Endothelial cell of umbilical vein (primary cell): Measurements from ENCODE around the gene TMEM154. TPM values are rescaled to one million over a fixed set of nuclear protein-coding genes. Genes with fewer than 3 reads are reported as not detected.

Experiments used
- BruUV-seq: library from RNA; stranded (reverse); fragments of 400-500 nt; replicated peaks from 2 replicates; lab custom pipeline; 2021; lab: Mats Ljungman, UMichigan
- CTCF ChIA-PET: fragments of 300-600, 350-600 bp; sonication (Branson Sonifier 250); formaldehyde crosslinking; loops from one replicate; lab custom pipeline; 2021; ENCODE audit warnings: antibody characterized with exemption, inconsistent platforms; lab: Charles Lee
- POLR2A ChIA-PET: fragments of 300-600, 350-600 bp; sonication (Branson Sonifier 250); formaldehyde crosslinking; loops from one replicate; lab custom pipeline; 2021; ENCODE audit warnings: antibody characterized with exemption, inconsistent platforms; lab: Charles Lee
- DNase-seq: peaks from one replicate; pipeline ENCODE4 v3.0.0-alpha.2; 2011; ENCODE audit warnings: low read depth, low spot score
- FAIRE-seq: peaks from 2 replicates; lab custom pipeline; 2011; peaks lifted over from hg19 to GRCh38; lab: Jason Lieb, UNC
- H2AFZ ChIP-seq: 2 replicates; pipeline ENCODE4 v1.6.0; 2012; ENCODE audit warnings: low read depth, low read length, control low read depth, inconsistent platforms
- H3K27ac ChIP-seq: 2 replicates; pipeline ENCODE4 v1.5.1; 2011; ENCODE audit warnings: low read depth, mild to moderate bottlenecking, control low read depth, low read length, moderate library complexity; ENCODE audit not compliant: insufficient read depth
- H3K27me3 ChIP-seq, 2 experiments: 2 replicates each; pipeline versions ENCODE4 v1.6.0 to v1.6.1; 2011; ENCODE audit warnings: low read length in 2 of 2, mixed read lengths in 1 of 2; ENCODE audit not compliant: control insufficient read depth in 2 of 2, insufficient read depth in 2 of 2
- H3K36me3 ChIP-seq, 2 experiments: 2 replicates in 1 of 2; 3 replicates in 1 of 2; pipeline ENCODE4 v1.5.1; 2011; ENCODE audit warnings: low read length in 2 of 2, mild to moderate bottlenecking in 1 of 2, moderate library complexity in 1 of 2; ENCODE audit not compliant: control insufficient read depth in 2 of 2, insufficient read depth in 2 of 2; ENCODE audit errors: extremely low read depth in 1 of 2
- H3K4me1 ChIP-seq: 3 replicates; pipeline ENCODE4 v1.5.1; 2011; ENCODE audit warnings: mild to moderate bottlenecking, low read length; ENCODE audit not compliant: control insufficient read depth, insufficient read depth; ENCODE audit errors: extremely low read depth
- H3K4me2 ChIP-seq: 2 replicates; pipeline ENCODE4 v1.6.1; 2011; ENCODE audit warnings: low read length, control low read depth, mixed read lengths; ENCODE audit not compliant: insufficient read depth
- H3K4me3 ChIP-seq, 3 experiments: fragments of 200-600 bp in 1 of 3; sonication (generic), shearing (Covaris generic) in 1 of 3; replicated peaks in 1 of 3; 2 replicates each; pipeline ENCODE4 v1.5.1; 2011 to 2016; ENCODE audit warnings: control low read depth in 3 of 3, low read length in 3 of 3, mild to moderate bottlenecking in 2 of 3, inconsistent platforms in 1 of 3, low read depth in 1 of 3, moderate library complexity in 1 of 3; ENCODE audit not compliant: insufficient read depth in 1 of 3
- H3K79me2 ChIP-seq: 2 replicates; pipeline ENCODE4 v1.6.0; 2012; ENCODE audit warnings: low read length, inconsistent platforms; ENCODE audit not compliant: control insufficient read depth, insufficient read depth
- H3K9ac ChIP-seq: replicated peaks from 2 replicates; pipeline ENCODE3; 2011; ENCODE audit warnings: low read length, control low read depth; ENCODE audit not compliant: insufficient read depth; ENCODE audit errors: extremely low read depth
- H3K9me1 ChIP-seq: replicated peaks from 3 replicates; pipeline ENCODE4 v1.6.0; 2011; ENCODE audit warnings: mild to moderate bottlenecking, low read length; ENCODE audit not compliant: control insufficient read depth, insufficient read depth; ENCODE audit errors: extremely low read depth
- H3K9me3 ChIP-seq: replicated peaks from 2 replicates; pipeline ENCODE4 v1.5.1; 2012; ENCODE audit warnings: low read length, inconsistent platforms; ENCODE audit not compliant: control insufficient read depth, insufficient read depth
- H4K20me1 ChIP-seq: replicated peaks from 2 replicates; pipeline ENCODE3; 2011; ENCODE audit warnings: mild to moderate bottlenecking, low read length; ENCODE audit not compliant: control insufficient read depth, insufficient read depth; ENCODE audit errors: extremely low read depth
- CTCF ChIP-seq, 2 donors: IDR thresholded peaks; 1 replicate in 1 of 2; 2 replicates in 1 of 2; pipeline ENCODE4 v1.5.1; 2011; ENCODE audit warnings: low read length in 2 of 2, mild to moderate bottlenecking in 2 of 2, moderate library complexity in 2 of 2, control low read depth in 1 of 2, inconsistent platforms in 1 of 2, low read depth in 1 of 2; ENCODE audit not compliant: insufficient read depth in 1 of 2; ENCODE audit errors: extremely low read depth in 1 of 2
- EZH2 ChIP-seq: IDR thresholded peaks from 2 replicates; pipeline ENCODE4 v1.6.1; 2012; ENCODE audit warnings: borderline replicate concordance, low read depth, mild to moderate bottlenecking, moderate library complexity, low read length, inconsistent platforms; ENCODE audit not compliant: severe bottlenecking
- FOS ChIP-seq: IDR thresholded peaks from 2 replicates; pipeline ENCODE4 v1.6.1; 2011; ENCODE audit warnings: mild to moderate bottlenecking, low read length, moderate library complexity, borderline replicate concordance; ENCODE audit not compliant: insufficient read depth
- GATA2 ChIP-seq: IDR thresholded peaks from 2 replicates; pipeline ENCODE4 v1.7.0; 2011; ENCODE audit warnings: low read depth, mild to moderate bottlenecking, moderate library complexity, mixed read lengths, low read length; ENCODE audit not compliant: insufficient read length, insufficient read depth
- JUN ChIP-seq: IDR thresholded peaks from 2 replicates; pipeline ENCODE4 v1.6.1; 2011; ENCODE audit warnings: borderline replicate concordance, low read depth; ENCODE audit not compliant: insufficient read length, insufficient read depth
- MAX ChIP-seq: IDR thresholded peaks from 2 replicates; pipeline ENCODE4 v1.6.1; 2011; ENCODE audit not compliant: insufficient read depth, insufficient read length
- MYC ChIP-seq: IDR thresholded peaks from one replicate; pipeline ENCODE4 v1.6.1; 2011; ENCODE audit warnings: mild to moderate bottlenecking, low read depth, low read length
- POLR2A ChIP-seq: IDR thresholded peaks from 2 replicates; pipeline ENCODE4 v1.6.1; 2012; ENCODE audit warnings: low read depth, mild to moderate bottlenecking, control low read depth, low read length
- POLR2AphosphoS5 ChIP-seq: IDR thresholded peaks from 2 replicates; pipeline ENCODE4 v1.6.1; 2012; ENCODE audit warnings: low read depth, mild to moderate bottlenecking, control low read depth, low read length, moderate library complexity; ENCODE audit not compliant: insufficient read depth
- dilution Hi-C: fragments of 300-500 bp; cut with MboI; formaldehyde crosslinking; loops from one replicate; pipeline ENCODE4 v1.15.0; 2019; ENCODE audit warnings: low sequenced_read_pairs; ENCODE audit not compliant: extremely low pct_ligation_motif_present
- intact Hi-C: fragments of 100-400 bp; cut with micrococcal nuclease; formaldehyde crosslinking; loops from one replicate; pipeline ENCODE4 v1.10.0; 2022
- polyA plus RNA-seq, 4 experiments: library from polyadenylated mRNA; depleted of rRNA in 3 of 4; stranded (reverse) in 3 of 4; unstranded in 1 of 4; fragments of >200 nt; gene quantifications; 2 replicates each; pipeline versions ENCODE4 v1.2.1 to v1.2.3, GENCODE V29; 2011 to 2012; ENCODE audit warnings: missing spikeins in 1 of 4
- total RNA-seq: library from RNA; stranded (reverse); gene quantifications from 2 replicates; pipeline ENCODE4 v1.2.3, GENCODE V29; 2021

The TMEM154 gene
- total and polyA plus RNA-seq, 2 donors (not counting 3 experiments of a cell fraction or from before 2014, with no cell fraction given) = 5.4 to 50.0 TPM

DNA sequence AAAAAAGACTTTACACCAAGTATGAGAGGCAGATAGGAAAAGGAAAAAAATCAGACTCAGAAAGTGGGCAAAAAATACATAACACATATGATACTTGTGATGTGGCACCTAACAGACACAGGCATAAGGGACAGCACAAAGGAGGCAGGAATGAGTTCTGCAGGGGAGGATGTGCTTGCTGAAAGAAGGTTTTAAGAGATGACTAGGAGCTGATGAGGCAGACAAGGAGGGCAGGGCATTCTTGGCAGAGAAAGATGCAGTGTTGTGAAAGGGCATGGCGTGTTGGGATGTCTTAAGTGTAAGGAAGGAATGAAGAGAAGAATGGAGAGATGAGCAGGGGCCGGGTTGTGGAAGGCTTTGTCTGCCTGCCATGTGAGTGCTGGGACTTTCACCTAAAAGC lies 49.7 kb upstream of the TMEM154 start:
- Histone ChIP-seq H3K9me3 (no peaks in the 10 kb centered on the region), H3K27me3 (peaks cover 4 to 10% of the 10 kb centered on the region in 2 experiments), H3K36me3 (no peaks in the 10 kb centered on the region), H3K4me1 (no peaks in the 10 kb centered on the region), H3K4me2 (no peak overlapping the region), H3K9me1 (no peaks in the 10 kb centered on the region), H2AFZ (no peak overlapping the region), H3K4me3 (no peak overlapping the region), H3K9ac (no peak overlapping the region), H3K27ac (no peak overlapping the region), H4K20me1 (no peaks in the 10 kb centered on the region), H3K79me2 (no peaks in the 10 kb centered on the region)
- dilution Hi-C loops = no loop called here
- intact Hi-C loops = no loop called here
- ChIA-PET POLR2A (no interaction called here), CTCF (no interaction called here)
- TF ChIP-seq MYC (no peak), FOS (no peak), JUN (no peak), POLR2A (no peak), EZH2 (no peak), MAX (no peak), POLR2AphosphoS5 (no peak), GATA2 (no peak), CTCF (IDR thresholded peaks at IDR 0.05; ENCODE audit: extremely low read depth in 1 of 2, insufficient read depth in 1 of 2, low read depth in 1 of 2, low read length in 2 of 2) (no peak)
- DNase-seq (no peak), FAIRE-seq (no peak)
- no TSS peak for BruUV-seq
